Calu3 (cell line): ENCODE results near the gene RSPO1. TPM values are rescaled to one million over a fixed set of nuclear protein-coding genes. Genes with fewer than 3 reads are reported as not detected.

Experiments used
- BruUV-seq: library from RNA; stranded (reverse); fragments of 400-500 nt; replicated peaks from 2 replicates; lab custom pipeline; 2021; lab: Mats Ljungman, UMichigan
- CTCF ChIA-PET: fragments of 300-600 bp; sonication (Branson Sonifier 250); formaldehyde crosslinking; loops from one replicate; lab custom pipeline; 2022; ENCODE audit warnings: antibody characterized with exemption; lab: Charles Lee
- DNase-seq: peaks from one replicate; pipeline ENCODE4 v3.0.0; 2022
- H3K27ac Mint-ChIP-seq: one replicate; pipeline ENCODE4 v1.8.0; 2022; ENCODE audit warnings: mixed read lengths; ENCODE audit not compliant: unreplicated experiment
- H3K27me3 Mint-ChIP-seq: one replicate; pipeline ENCODE4 v1.8.0; 2022; ENCODE audit warnings: mixed read lengths; ENCODE audit not compliant: unreplicated experiment
- H3K36me3 Mint-ChIP-seq: one replicate; pipeline ENCODE4 v1.8.0; 2022; ENCODE audit warnings: mild to moderate bottlenecking, moderate library complexity, mixed read lengths; ENCODE audit not compliant: insufficient read depth, unreplicated experiment
- H3K4me1 Mint-ChIP-seq: one replicate; pipeline ENCODE4 v1.8.0; 2022; ENCODE audit warnings: mild to moderate bottlenecking, low read depth, mixed read lengths; ENCODE audit not compliant: unreplicated experiment
- H3K4me3 Mint-ChIP-seq: one replicate; pipeline ENCODE4 v1.8.0; 2022; ENCODE audit warnings: mild to moderate bottlenecking, low read depth, moderate library complexity, mixed read lengths; ENCODE audit not compliant: unreplicated experiment
- H3K9me3 Mint-ChIP-seq: one replicate; pipeline ENCODE4 v1.8.0; 2022; ENCODE audit warnings: low read depth, mixed read lengths; ENCODE audit not compliant: unreplicated experiment
- intact Hi-C: fragments of 100-400 bp; cut with micrococcal nuclease; formaldehyde crosslinking; loops from one replicate; pipeline ENCODE4 v1.10.0; 2022; ENCODE audit not compliant: unreplicated experiment
- total RNA-seq: library from RNA; stranded (reverse); gene quantifications from 2 replicates; pipeline ENCODE4 v1.2.3, GENCODE V29; 2022
- TF ChIP-seq, protein P1 (sequence below): fragments of 200-600 bp; IDR thresholded peaks from one replicate; pipeline ENCODE4 v1.8.0; 2022; ENCODE audit warnings: antibody characterized with exemption; ENCODE audit not compliant: unreplicated experiment

The RSPO1 gene
- total RNA-seq, 1 experiment from 2014 or later, result not detected

DNA sequence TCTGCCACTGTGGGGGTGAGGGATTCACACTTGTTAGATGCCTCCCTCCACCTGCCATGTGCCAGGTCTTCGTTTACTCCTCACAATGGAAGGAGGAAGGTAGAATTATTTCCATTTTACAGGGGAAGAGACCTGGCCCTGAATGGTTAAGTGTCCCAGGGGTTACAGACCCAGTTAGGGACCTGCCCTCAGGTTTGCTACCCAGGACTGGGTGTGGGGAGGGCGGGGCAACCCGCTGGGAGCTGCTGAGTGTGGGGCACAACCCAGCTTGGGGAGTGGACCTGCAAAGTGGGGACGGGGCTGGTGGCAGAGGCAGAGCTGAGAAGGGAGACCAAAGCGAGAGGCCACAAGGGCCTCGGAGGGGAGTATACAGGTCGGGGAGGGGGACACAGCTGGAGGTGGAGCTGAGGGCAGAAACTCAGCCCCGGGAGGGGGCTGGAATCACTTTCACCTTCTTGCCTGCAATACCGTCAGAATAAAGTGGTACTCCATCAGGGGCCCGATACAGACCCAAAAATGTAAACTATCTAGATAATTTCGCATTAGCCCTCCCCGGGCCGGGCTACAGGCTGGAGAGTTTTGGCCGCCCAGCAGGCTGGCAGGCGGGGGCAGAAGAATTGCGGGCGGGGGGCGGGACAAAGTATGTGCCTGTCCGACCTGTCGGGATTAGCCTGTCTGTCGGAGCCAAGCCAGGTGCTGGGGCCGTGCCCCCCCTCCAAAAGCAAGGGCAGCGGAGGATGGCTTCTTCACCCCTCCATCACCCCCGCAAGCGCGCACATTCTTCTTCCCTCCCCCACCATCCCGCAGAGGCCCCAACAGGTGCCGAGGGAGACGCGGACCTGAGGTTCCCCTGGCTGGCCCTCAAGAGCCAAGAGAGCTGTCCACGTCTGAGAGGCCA is 1.4 kb downstream of the RSPO1 start:
- TF ChIP-seq, protein P1, sequence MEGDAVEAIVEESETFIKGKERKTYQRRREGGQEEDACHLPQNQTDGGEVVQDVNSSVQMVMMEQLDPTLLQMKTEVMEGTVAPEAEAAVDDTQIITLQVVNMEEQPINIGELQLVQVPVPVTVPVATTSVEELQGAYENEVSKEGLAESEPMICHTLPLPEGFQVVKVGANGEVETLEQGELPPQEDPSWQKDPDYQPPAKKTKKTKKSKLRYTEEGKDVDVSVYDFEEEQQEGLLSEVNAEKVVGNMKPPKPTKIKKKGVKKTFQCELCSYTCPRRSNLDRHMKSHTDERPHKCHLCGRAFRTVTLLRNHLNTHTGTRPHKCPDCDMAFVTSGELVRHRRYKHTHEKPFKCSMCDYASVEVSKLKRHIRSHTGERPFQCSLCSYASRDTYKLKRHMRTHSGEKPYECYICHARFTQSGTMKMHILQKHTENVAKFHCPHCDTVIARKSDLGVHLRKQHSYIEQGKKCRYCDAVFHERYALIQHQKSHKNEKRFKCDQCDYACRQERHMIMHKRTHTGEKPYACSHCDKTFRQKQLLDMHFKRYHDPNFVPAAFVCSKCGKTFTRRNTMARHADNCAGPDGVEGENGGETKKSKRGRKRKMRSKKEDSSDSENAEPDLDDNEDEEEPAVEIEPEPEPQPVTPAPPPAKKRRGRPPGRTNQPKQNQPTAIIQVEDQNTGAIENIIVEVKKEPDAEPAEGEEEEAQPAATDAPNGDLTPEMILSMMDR, result no peak
- DNase-seq, result no peak
- H3K4me1 Mint-ChIP-seq, result no peaks in the 10 kb centered on the region
- H3K9me3 Mint-ChIP-seq, result no peaks in the 10 kb centered on the region
- H3K36me3 Mint-ChIP-seq, result no peaks in the 10 kb centered on the region
- CTCF ChIA-PET, result no interaction called here
- no peak overlapping the region for H3K4me3 Mint-ChIP-seq
- intact Hi-C loops, result no loop called here
- BruUV-seq, result no TSS peak
- no peak overlapping the region for H3K27ac Mint-ChIP-seq
- H3K27me3 Mint-ChIP-seq, result no peaks in the 10 kb centered on the region

DNA sequence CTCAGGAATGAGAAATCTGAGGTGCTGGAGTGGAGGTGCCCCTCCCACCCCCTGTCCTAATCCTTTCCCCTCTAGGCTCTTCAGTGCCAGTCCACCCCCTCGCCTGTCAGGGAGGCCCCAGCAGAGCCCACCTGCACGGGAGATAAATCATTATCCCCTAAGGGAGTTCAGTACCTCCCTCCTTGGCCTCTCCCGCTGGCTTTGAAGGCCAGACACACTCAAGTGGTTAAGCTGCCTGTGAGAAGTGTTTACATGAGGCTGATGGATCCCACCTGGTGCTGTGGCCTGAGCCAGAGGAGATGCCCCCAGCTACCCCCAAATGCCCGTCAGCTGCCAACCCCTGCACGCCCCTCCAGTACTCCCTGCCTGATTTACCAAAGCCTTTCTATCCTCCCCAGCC is 3.7 kb downstream of the RSPO1 start:
- TF ChIP-seq, protein P1, result no peak
- CTCF ChIA-PET, result no interaction called here
- Mint-ChIP-seq H3K27ac (no peak overlapping the region), H3K36me3 (no peaks in the 10 kb centered on the region), H3K4me3 (no peak overlapping the region), H3K4me1 (no peaks in the 10 kb centered on the region), H3K9me3 (no peaks in the 10 kb centered on the region), H3K27me3 (no peaks in the 10 kb centered on the region)
- no TSS peak for BruUV-seq
- no peak for DNase-seq
- intact Hi-C loops, result no loop called here

DNA sequence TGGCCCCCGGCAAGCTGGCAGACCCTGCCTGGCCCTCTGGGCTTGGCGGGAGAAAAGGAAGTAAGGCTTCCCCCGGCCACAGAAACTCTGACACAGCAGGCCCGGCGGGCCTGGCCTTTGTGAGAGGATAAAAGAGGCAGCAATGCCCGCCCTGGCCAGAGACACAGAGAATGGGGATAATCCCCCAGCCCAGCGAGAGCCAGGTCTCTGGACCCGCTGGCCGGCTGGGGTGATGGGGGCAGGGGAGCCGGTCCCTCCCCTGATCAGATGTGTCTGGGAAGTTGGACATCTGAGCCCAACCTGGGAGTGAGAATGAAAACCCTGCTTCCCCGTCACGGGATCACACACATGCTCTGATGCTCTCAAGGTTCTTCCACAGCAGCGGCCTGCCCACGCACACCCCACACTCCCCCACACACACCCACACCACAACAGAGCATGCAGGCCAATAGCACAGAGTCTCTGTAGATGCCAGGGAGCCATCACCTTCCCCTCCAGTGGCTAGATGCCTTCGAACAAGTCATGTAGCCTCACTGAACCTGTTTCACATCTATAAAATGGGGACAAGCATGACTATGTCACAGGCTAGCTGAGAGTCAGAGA is 4.2 kb downstream of the RSPO1 start:
- DNase-seq, result no peak
- no peaks in the 10 kb centered on the region for H3K4me1 Mint-ChIP-seq
- TF ChIP-seq, protein P1, result no peak
- intact Hi-C loops, result no loop called here
- CTCF ChIA-PET, result no interaction called here
- H3K9me3 Mint-ChIP-seq, result no peaks in the 10 kb centered on the region
- H3K4me3 Mint-ChIP-seq, result no peak overlapping the region
- BruUV-seq, result no TSS peak
- H3K27ac Mint-ChIP-seq, result no peak overlapping the region
- no peaks in the 10 kb centered on the region for H3K36me3 Mint-ChIP-seq
- H3K27me3 Mint-ChIP-seq, result no peaks in the 10 kb centered on the region

DNA sequence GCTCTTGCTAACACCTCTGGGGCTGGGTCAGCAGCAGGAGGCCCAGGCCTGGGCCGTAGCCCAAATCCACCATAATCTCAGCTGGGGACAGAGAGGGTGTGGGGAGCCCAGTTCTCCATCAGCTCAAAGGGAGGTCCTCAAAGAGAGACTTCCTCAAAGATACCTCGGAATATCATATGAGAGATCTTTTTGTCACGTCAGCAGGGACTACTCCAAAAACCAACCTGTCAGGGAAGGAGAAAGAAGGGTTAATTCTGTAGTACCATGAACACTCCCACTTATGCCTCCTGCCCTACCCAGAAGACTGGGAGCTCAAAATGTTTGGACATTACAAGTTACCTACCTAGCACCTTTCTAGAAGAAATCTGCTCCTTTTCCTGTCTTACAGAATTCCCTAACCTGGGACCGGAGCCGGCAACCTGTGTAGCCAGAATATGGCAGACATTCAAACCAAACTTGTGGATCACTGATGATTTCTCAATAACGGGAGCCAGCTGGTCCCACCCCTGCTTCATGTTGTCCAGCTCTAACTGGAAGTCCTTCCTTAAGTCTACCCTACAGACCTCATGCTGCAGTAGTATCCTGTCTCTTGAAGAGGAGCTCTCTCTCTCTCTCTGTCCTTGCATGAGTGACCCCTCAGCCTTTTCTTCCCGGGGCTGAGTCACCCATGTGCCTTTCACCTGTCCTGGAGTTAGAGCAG is 4.8 kb downstream of the RSPO1 start:
- CTCF ChIA-PET, result no interaction called here
- intact Hi-C loops, result no loop called here
- no peaks in the 10 kb centered on the region for H3K9me3 Mint-ChIP-seq
- H3K36me3 Mint-ChIP-seq, result no peaks in the 10 kb centered on the region
- DNase-seq, result no peak
- no peak overlapping the region for H3K4me3 Mint-ChIP-seq
- no peak overlapping the region for H3K27ac Mint-ChIP-seq
- TF ChIP-seq, protein P1, result no peak
- BruUV-seq, result no TSS peak
- H3K4me1 Mint-ChIP-seq, result no peaks in the 10 kb centered on the region
- no peaks in the 10 kb centered on the region for H3K27me3 Mint-ChIP-seq
